Measurements from ENCODE around the gene CRIM1.

DNA sequence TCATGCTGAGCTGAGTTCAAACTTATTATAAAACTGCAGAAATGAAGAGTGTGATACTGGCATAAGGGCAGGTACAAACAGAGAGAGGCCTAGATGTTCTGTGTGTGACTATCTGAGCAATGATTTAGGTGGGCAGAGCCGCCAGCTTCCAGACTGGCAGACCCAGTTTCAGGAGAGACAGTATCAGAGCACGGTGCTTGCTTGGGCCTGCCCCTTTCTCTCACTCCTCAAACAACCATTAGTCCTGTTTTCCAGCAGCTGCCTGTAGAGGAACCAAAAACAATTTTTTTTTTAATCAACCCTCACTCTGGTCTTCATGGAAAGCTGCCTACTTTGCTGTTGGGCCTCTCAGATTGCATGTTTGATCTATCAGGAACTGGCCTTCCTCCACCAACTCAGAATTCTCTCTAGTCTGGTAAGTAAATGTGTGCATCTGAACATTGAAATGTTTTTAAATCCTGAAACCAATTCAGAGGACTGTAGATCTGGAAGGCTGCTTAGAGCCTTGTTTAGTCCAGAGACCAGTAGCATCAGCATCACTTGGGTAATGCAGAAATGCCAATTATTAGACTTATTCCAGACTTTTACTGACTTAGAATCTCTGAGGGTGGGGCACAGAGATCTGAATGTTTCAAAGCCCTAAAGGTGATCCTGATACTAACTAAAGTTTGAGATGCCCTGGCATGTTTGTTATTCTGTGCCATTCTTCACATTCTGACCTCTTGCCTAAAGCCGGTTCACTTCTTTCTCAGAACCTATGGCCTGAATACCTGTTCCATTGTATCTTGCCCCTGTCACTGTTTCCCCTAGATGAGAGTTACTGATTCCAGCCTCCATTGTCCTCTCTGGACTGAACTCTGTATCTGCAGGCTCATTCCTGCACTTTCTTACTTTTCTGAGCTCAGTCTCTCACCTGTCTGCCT, 24.8 kb upstream of the CRIM1 start:
- TF ChIP-seq POLR2A (IDR thresholded peaks at IDR 0.05) (no peak), EP300 (IDR thresholded peaks at IDR 0.05) (no peak)
- TF ChIP-seq, protein P1, sequence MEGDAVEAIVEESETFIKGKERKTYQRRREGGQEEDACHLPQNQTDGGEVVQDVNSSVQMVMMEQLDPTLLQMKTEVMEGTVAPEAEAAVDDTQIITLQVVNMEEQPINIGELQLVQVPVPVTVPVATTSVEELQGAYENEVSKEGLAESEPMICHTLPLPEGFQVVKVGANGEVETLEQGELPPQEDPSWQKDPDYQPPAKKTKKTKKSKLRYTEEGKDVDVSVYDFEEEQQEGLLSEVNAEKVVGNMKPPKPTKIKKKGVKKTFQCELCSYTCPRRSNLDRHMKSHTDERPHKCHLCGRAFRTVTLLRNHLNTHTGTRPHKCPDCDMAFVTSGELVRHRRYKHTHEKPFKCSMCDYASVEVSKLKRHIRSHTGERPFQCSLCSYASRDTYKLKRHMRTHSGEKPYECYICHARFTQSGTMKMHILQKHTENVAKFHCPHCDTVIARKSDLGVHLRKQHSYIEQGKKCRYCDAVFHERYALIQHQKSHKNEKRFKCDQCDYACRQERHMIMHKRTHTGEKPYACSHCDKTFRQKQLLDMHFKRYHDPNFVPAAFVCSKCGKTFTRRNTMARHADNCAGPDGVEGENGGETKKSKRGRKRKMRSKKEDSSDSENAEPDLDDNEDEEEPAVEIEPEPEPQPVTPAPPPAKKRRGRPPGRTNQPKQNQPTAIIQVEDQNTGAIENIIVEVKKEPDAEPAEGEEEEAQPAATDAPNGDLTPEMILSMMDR (IDR thresholded peaks at IDR 0.05): no peak

Measured in tibial nerve (tissue), 4 donors.